IMR-90 (cell line): ENCODE results near the gene FOXK2. TPM values are rescaled to one million over a fixed set of nuclear protein-coding genes. Genes with fewer than 3 reads are reported as not detected.
A peak's percentile ranks its signal among the peaks of the same experiment; 100 is the strongest.

Experiments used
- ATAC-seq: fragments of 200-7000 bp; cut with Tn5 transposase; 2 replicates; pipeline ENCODE4 v1.9.1; 2020; ENCODE audit warnings: low read depth, mild to moderate bottlenecking, moderate library complexity
- BruUV-seq: library from RNA; stranded (reverse); fragments of 400-500 nt; replicated peaks from 2 replicates; lab custom pipeline; 2021; lab: Mats Ljungman, UMichigan
- CTCF ChIA-PET: fragments of 300-600 bp; formaldehyde crosslinking; extraction: SDS; loops from one replicate; lab custom pipeline; 2021; ENCODE audit warnings: antibody characterized with exemption; lab: Yijun Ruan, JAX
- POLR2A ChIA-PET: fragments of 300-600 bp; sonication (Branson Sonifier 250); formaldehyde crosslinking; loops from one replicate; lab custom pipeline; 2022; ENCODE audit warnings: antibody characterized with exemption; ENCODE audit not compliant: unreplicated experiment; lab: Charles Lee
- DNase-seq: peaks from one replicate; pipeline ENCODE4 v3.0.0; 2013
- H2AFZ ChIP-seq: replicated peaks from 2 replicates; pipeline ENCODE3; 2013; ENCODE audit warnings: low read length, mild to moderate bottlenecking; ENCODE audit not compliant: poor library complexity
- H2AK5ac ChIP-seq: 2 replicates; pipeline ENCODE4 v1.6.1; 2013; ENCODE audit warnings: low read depth, low read length, inconsistent platforms
- H2AK9ac ChIP-seq: replicated peaks from 2 replicates; pipeline ENCODE3; 2013; ENCODE audit warnings: mild to moderate bottlenecking, low read depth, low read length, moderate library complexity; ENCODE audit not compliant: poor library complexity
- H2BK120ac ChIP-seq: 2 replicates; pipeline ENCODE4 v1.6.1; 2013; ENCODE audit warnings: low read depth, low read length, inconsistent platforms
- H2BK15ac ChIP-seq: 3 replicates; pipeline ENCODE4 v1.6.1; 2013; ENCODE audit warnings: low read depth, low read length, inconsistent platforms
- H2BK20ac ChIP-seq: 2 replicates; pipeline ENCODE4 v1.6.1; 2013; ENCODE audit warnings: low read depth, mild to moderate bottlenecking, inconsistent platforms, low read length, moderate library complexity
- H2BK5ac ChIP-seq: 2 replicates; pipeline ENCODE4 v1.6.1; 2013; ENCODE audit warnings: mild to moderate bottlenecking, low read depth, low read length, inconsistent platforms; ENCODE audit not compliant: poor library complexity, severe bottlenecking
- H3K14ac ChIP-seq: replicated peaks from 2 replicates; pipeline ENCODE4 v1.6.1; 2013; ENCODE audit warnings: low read depth, low read length, inconsistent platforms
- H3K18ac ChIP-seq: 2 replicates; pipeline ENCODE4 v1.6.1; 2013; ENCODE audit warnings: low read depth, low read length, control low read depth
- H3K23ac ChIP-seq: 2 replicates; pipeline ENCODE4 v1.6.1; 2013; ENCODE audit warnings: low read depth, low read length, inconsistent platforms
- H3K27ac ChIP-seq: 2 replicates; pipeline ENCODE4 v1.5.1; 2013; ENCODE audit warnings: mild to moderate bottlenecking, control low read depth, low read length; ENCODE audit not compliant: insufficient read depth
- H3K27me3 ChIP-seq: 2 replicates; pipeline ENCODE4 v1.6.1; 2013; ENCODE audit warnings: low read length; ENCODE audit not compliant: control insufficient read depth, insufficient read depth
- H3K36me3 ChIP-seq: 2 replicates; pipeline ENCODE4 v1.6.1; 2013; ENCODE audit warnings: low read length, mixed read lengths; ENCODE audit not compliant: control insufficient read depth, insufficient read depth
- H3K4ac ChIP-seq: 2 replicates; pipeline ENCODE4 v1.6.1; 2013; ENCODE audit warnings: low read depth, low read length, inconsistent platforms
- H3K4me1 ChIP-seq: 2 replicates; pipeline ENCODE4 v1.6.1; 2013; ENCODE audit warnings: low read length, mixed read lengths; ENCODE audit not compliant: control insufficient read depth, insufficient read depth
- H3K4me2 ChIP-seq: 2 replicates; pipeline ENCODE4 v1.6.1; 2013; ENCODE audit warnings: low read depth, mild to moderate bottlenecking, control low read depth, low read length, moderate library complexity
- H3K4me3 ChIP-seq: 2 replicates; pipeline ENCODE4 v1.5.1; 2013; ENCODE audit warnings: low read depth, mild to moderate bottlenecking, control low read depth, low read length, moderate library complexity; ENCODE audit not compliant: insufficient read depth
- H3K56ac ChIP-seq: 2 replicates; pipeline ENCODE4 v1.6.1; 2013; ENCODE audit warnings: low read length, inconsistent platforms; ENCODE audit not compliant: insufficient read depth; ENCODE audit errors: extremely low read depth
- H3K79me1 ChIP-seq, 2 experiments: 2 replicates each; pipeline ENCODE4 v1.6.1; 2013; ENCODE audit warnings: low read length in 2 of 2, inconsistent platforms in 1 of 2, low read depth in 1 of 2
- H3K9ac ChIP-seq: 2 replicates; pipeline ENCODE4 v1.6.1; 2013; ENCODE audit warnings: low read depth, low read length, control low read depth
- H3K9me1 ChIP-seq: 2 replicates; pipeline ENCODE4 v1.6.1; 2013; ENCODE audit warnings: low read length, inconsistent platforms; ENCODE audit not compliant: insufficient read depth
- H3K9me3 ChIP-seq: 2 replicates; pipeline ENCODE4 v1.6.1; 2013; ENCODE audit warnings: low read length; ENCODE audit not compliant: control insufficient read depth, insufficient read depth
- H4K20me1 ChIP-seq: 2 replicates; pipeline ENCODE4 v1.6.1; 2013; ENCODE audit warnings: low read length, inconsistent platforms; ENCODE audit not compliant: insufficient read depth
- H4K5ac ChIP-seq: 2 replicates; pipeline ENCODE4 v1.6.1; 2013; ENCODE audit warnings: mild to moderate bottlenecking, low read depth, low read length, control low read depth
- H4K8ac ChIP-seq, 2 experiments: 2 replicates each; pipeline ENCODE4 v1.6.1; 2013; ENCODE audit warnings: low read depth in 2 of 2, low read length in 2 of 2, control low read depth in 1 of 2, inconsistent platforms in 1 of 2
- H4K91ac ChIP-seq: 2 replicates; pipeline ENCODE4 v1.6.1; 2013; ENCODE audit warnings: low read depth, low read length, inconsistent platforms; ENCODE audit not compliant: insufficient read depth
- BHLHE40 ChIP-seq: fragments of 150-350 bp; IDR thresholded peaks from 2 replicates; pipeline ENCODE4 v1.6.1; 2016; ENCODE audit warnings: mild to moderate bottlenecking, low read depth, low read length
- CHD1 ChIP-seq: IDR thresholded peaks from 2 replicates; pipeline ENCODE4 v1.6.1; 2012; ENCODE audit warnings: low read depth, low read length, improper control_type of control experiment
- MAFK ChIP-seq: IDR thresholded peaks from 2 replicates; pipeline ENCODE4 v1.6.1; 2012; ENCODE audit warnings: low read depth, low read length, improper control_type of control experiment
- whole genome bisulfite sequencing, 2 experiments: methylation state at CpG; one replicate each; pipeline versions ENCODE4 v1.1.5 to v1.1.7; 2013; ENCODE audit warnings: missing lambda C conversion rate in 2 of 2; ENCODE audit not compliant: insufficient read length in 1 of 2; ENCODE audit errors: extremely low coverage in 2 of 2; 5-methylcytosine and 5-hydroxymethylcytosine counted together
- dilution Hi-C: fragments of 300-500 bp; cut with HindIII; formaldehyde crosslinking; loops from one replicate; pipeline ENCODE4 v1.14.3; 2018; ENCODE audit warnings: low sequenced_read_pairs; ENCODE audit not compliant: unreplicated experiment
- in situ Hi-C: fragments of 300-500 bp; cut with MboI; formaldehyde crosslinking; loops from 3 replicates; pipeline ENCODE4 v1.14.3; 2019; ENCODE audit warnings: low sequenced_read_pairs, inconsistent platforms, mixed read lengths
- intact Hi-C: fragments of 100-400 bp; cut with micrococcal nuclease; formaldehyde crosslinking; loops from 2 replicates; pipeline ENCODE4 v1.10.0; 2022
- polyA plus RNA-seq, 3 experiments: library from polyadenylated mRNA; depleted of rRNA; stranded (reverse); fragments of >200 nt; gene quantifications; 2 replicates each; pipeline ENCODE4 v1.2.3, GENCODE V29; 2012; ENCODE audit warnings: low replicate concordance in 1 of 3
- total RNA-seq: library from RNA; depleted of rRNA; stranded (reverse); fragments of >200 nt; gene quantifications from 2 replicates; pipeline ENCODE4 v1.2.3, GENCODE V29; 2012

FOXK2 gene
- total and polyA plus RNA-seq, 2 of the 4 experiments (the other 2 are of a cell fraction), result 12.5 to 20.0 TPM

GRCh38 chr17:82587234-82588086 is 67.9 kb downstream of the FOXK2 start:
- H3K4me2 ChIP-seq, result no peak overlapping the region
- H4K8ac ChIP-seq, result no peak overlapping the region
- H3K4me1 ChIP-seq, result no peaks in the 10 kb centered on the region
- no TSS peak for BruUV-seq
- TF ChIP-seq MAFK (no peak), CHD1 (no peak), BHLHE40 (no peak)
- no peak overlapping the region for H3K56ac ChIP-seq
- H3K14ac ChIP-seq, result no peak overlapping the region
- no peak overlapping the region for H3K27ac ChIP-seq
- H4K20me1 ChIP-seq, result peaks cover 18% of the 10 kb centered on the region
- H2AK5ac ChIP-seq, result no peak overlapping the region
- intact Hi-C loops (no loop called here), dilution Hi-C loops (no loop called here), in situ Hi-C loops (no loop called here)
- H3K79me1 ChIP-seq, result peaks cover 10 to 11% of the 10 kb centered on the region in 2 experiments; a peak in 3 of 4 replicates
- no peak overlapping the region for H4K5ac ChIP-seq
- no peaks in the 10 kb centered on the region for H3K27me3 ChIP-seq
- no peak overlapping the region for H2AK9ac ChIP-seq
- CTCF ChIA-PET, result no interaction called here
- H3K4ac ChIP-seq, result no peak overlapping the region
- POLR2A ChIA-PET, result no interaction called here
- ATAC-seq (no peak), DNase-seq (peak; percentile 10)
- no peaks in the 10 kb centered on the region for H3K9me3 ChIP-seq
- WGBS, 2 experiments, result 93% methylated on average over 10 of the region's 47 CpGs; no CpG with 5 or more reads in 1 of the 2 experiments
- H3K23ac ChIP-seq, result no peak overlapping the region
- H2BK120ac ChIP-seq, result no peak overlapping the region
- H3K18ac ChIP-seq, result no peak overlapping the region
- H2BK5ac ChIP-seq, result no peak overlapping the region
- H2BK20ac ChIP-seq, result no peak overlapping the region
- H3K9me1 ChIP-seq, result no peaks in the 10 kb centered on the region
- no peak overlapping the region for H2BK15ac ChIP-seq
- H2AFZ ChIP-seq, result no peak overlapping the region
- H4K91ac ChIP-seq, result no peak overlapping the region
- peaks cover 37% of the 10 kb centered on the region for H3K36me3 ChIP-seq
- H3K4me3 ChIP-seq, result no peak overlapping the region
- no peak overlapping the region for H3K9ac ChIP-seq
